Neutrophil (primary cell): ENCODE data around the gene ISY1.
"Not testable (repeated sequence)": the region's sequence is repeated elsewhere in the genome, so short reads cannot be mapped to it uniquely, and the experiment has no call there.

Source experiments
- H3K27ac ChIP-seq: fragments of 200-600 bp; sonication (generic); 2 replicates; pipeline ENCODE4 v1.5.1; 2016; ENCODE audit warnings: mild to moderate bottlenecking, moderate library complexity
- H3K27me3 ChIP-seq: fragments of 200-600 bp; sonication (generic); 2 replicates; pipeline ENCODE4 v1.6.0; 2016; ENCODE audit warnings: mild to moderate bottlenecking
- H3K36me3 ChIP-seq: fragments of 200-600 bp; sonication (generic); 2 replicates; pipeline ENCODE4 v1.5.1; 2017
- H3K4me1 ChIP-seq, 2 experiments: fragments of 200-600 bp in 1 of 2; sonication (generic) in 1 of 2; 1 replicate in 1 of 2; 2 replicates in 1 of 2; pipeline versions ENCODE4 v1.5.1 to v1.6.1; 2013 to 2016; ENCODE audit warnings: low read depth in 1 of 2, low read length in 1 of 2, mild to moderate bottlenecking in 1 of 2, moderate library complexity in 1 of 2; ENCODE audit not compliant: control insufficient read depth in 1 of 2, insufficient read depth in 1 of 2
- H3K4me3 ChIP-seq, 2 experiments: fragments of 200-600 bp in 1 of 2; sonication (generic) in 1 of 2; 1 replicate in 1 of 2; 2 replicates in 1 of 2; pipeline ENCODE4 v1.5.1; 2013 to 2016; ENCODE audit warnings: low read depth in 1 of 2, low read length in 1 of 2, mild to moderate bottlenecking in 1 of 2, moderate library complexity in 1 of 2
- H3K9me3 ChIP-seq: fragments of 200-600 bp; sonication (generic); 2 replicates; pipeline ENCODE4 v1.5.1; 2016
- TF ChIP-seq, protein P1 (sequence below): fragments of 200-600 bp; sonication (generic); IDR thresholded peaks from 2 replicates; pipeline ENCODE4 v1.5.1; 2016; ENCODE audit warnings: antibody characterized with exemption

The ISY1 gene

DNA sequence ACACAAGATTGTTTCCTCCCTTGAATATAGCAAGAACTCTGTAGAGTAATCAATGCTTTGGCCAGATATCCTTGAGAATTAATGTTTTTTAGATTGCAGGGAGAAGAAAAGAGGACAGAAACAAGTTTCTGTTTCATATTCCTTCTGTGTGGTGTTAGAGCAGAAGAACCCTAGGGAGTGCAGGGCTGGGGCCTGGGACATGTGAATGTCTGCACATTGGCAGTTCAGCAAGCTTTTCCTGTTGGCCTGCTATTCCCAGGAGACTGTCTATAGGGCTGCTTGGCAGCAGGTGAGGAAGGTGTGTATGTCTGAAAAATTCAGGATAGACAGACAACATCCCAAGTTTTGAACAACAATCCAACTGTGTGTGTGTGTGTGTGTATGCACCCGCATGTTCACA is 36.5 kb upstream of the ISY1 start:
- H3K27me3 ChIP-seq = no peaks in the 10 kb centered on the region
- TF ChIP-seq, protein P1, sequence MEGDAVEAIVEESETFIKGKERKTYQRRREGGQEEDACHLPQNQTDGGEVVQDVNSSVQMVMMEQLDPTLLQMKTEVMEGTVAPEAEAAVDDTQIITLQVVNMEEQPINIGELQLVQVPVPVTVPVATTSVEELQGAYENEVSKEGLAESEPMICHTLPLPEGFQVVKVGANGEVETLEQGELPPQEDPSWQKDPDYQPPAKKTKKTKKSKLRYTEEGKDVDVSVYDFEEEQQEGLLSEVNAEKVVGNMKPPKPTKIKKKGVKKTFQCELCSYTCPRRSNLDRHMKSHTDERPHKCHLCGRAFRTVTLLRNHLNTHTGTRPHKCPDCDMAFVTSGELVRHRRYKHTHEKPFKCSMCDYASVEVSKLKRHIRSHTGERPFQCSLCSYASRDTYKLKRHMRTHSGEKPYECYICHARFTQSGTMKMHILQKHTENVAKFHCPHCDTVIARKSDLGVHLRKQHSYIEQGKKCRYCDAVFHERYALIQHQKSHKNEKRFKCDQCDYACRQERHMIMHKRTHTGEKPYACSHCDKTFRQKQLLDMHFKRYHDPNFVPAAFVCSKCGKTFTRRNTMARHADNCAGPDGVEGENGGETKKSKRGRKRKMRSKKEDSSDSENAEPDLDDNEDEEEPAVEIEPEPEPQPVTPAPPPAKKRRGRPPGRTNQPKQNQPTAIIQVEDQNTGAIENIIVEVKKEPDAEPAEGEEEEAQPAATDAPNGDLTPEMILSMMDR = no peak
- no peaks in the 10 kb centered on the region for H3K9me3 ChIP-seq
- no peaks in the 10 kb centered on the region for H3K36me3 ChIP-seq
- H3K27ac ChIP-seq = peak overlapping the region; percentile 83
- no peak overlapping the region for H3K4me3 ChIP-seq
- H3K4me1 ChIP-seq = peaks cover 32 to 33% of the 10 kb centered on the region in 2 experiments

DNA sequence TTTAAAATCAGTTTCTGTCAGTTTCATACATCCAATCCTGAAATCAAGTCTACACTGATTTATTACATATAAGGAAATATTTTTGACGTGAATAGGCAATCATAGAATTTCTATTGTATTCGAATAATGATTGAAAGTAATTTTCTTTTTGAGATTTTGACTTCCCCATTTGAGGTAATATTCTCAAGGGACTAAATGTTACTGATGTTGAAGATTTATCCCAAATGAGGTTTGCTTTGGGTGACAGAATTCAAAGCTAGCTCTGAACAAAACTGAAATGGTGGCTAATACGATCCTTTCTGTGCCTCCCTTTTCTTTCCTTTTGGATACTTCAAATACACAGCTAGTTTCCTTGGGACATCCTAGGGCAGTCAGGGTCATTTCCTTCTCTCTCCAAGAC is 35.7 kb upstream of the ISY1 start:
- Histone ChIP-seq H3K27ac (peak overlapping the region; percentile 83), H3K36me3 (no peaks in the 10 kb centered on the region), H3K4me3 (no peak overlapping the region), H3K9me3 (no peaks in the 10 kb centered on the region), H3K4me1 (peaks cover 32 to 33% of the 10 kb centered on the region in 2 experiments), H3K27me3 (no peaks in the 10 kb centered on the region)
- TF ChIP-seq, protein P1 = no peak

DNA sequence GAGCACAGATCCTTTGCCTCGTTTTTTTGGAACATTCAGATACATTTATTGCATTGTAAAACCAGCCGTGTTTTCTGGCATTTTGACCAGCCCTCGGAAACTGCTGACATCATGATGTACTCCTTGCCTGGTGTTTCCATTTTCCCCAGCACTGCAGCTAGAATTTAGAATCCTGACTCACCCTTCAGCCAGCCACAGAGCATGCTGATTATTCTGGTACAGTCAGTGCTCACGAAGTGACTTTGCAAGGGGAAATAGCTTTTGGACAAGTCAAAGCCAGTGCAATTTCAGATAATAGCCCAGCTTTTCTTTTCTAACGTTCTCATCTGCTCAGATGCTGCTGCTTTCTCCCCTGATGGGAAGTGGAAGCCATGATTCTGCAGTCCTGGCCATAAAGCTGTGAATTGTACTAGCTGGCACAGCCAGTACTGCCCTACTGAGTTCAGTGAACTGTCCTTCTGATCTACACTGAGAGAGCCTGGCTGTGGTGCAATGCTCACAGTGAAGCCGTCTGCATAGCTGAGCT is 34.9 kb upstream of the ISY1 start:
- peak overlapping the region; percentile 83 for H3K27ac ChIP-seq

DNA sequence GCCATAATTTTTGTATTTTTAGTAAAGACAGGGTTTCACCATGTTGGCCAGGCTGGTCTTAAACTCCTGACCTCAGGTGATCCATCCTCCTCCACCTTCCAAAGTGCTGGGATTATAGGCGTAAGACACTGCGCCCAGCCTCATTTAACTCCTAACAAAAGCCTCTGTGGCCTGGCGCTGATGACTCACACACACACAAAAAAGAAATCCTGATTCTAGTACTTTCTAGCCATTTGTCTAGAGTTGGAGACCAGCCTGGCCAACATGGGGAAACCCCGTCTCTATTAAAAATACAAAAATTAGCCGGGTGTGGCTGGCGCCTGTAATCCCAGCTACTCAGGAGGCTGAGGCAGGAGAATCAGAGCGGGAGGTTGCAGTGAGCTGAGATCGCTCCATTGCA is 28.9 kb upstream of the ISY1 start:
- peaks cover 12 to 18% of the 10 kb centered on the region in 2 experiments for H3K4me1 ChIP-seq
- not testable (repeated sequence) for H3K9me3 ChIP-seq, H3K27ac ChIP-seq, H3K36me3 ChIP-seq, H3K4me3 ChIP-seq, H3K27me3 ChIP-seq

More for the DNA sequence above, 34.9 kb upstream of the ISY1 start:
- no peaks in the 10 kb centered on the region for H3K9me3 ChIP-seq
- TF ChIP-seq, protein P1 = no peak
- peaks cover 32 to 33% of the 10 kb centered on the region in 2 experiments for H3K4me1 ChIP-seq
- H3K36me3 ChIP-seq = no peaks in the 10 kb centered on the region
- no peaks in the 10 kb centered on the region for H3K27me3 ChIP-seq
- peak overlapping the region; percentile 12 to 19 for H3K4me3 ChIP-seq

DNA sequence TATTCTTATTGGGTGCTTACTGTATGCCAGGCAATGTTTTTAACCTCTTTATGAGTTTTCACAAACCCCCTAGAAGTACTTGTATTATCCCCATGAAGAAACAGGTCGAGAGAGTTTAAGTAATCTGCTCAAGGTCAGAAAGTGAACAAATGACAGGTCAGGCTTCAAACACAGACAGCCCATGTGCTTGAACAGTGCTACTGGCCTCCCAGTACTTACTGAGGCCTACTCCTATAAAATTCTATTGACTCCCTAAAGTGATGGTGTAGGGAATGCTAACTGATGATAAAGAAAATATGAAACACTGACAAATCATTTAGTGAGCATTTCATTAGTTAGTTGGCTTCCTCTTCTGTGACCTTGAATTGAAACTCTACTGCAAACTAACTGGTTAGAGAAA is 27.0 kb upstream of the ISY1 start:
- H3K36me3 ChIP-seq = no peaks in the 10 kb centered on the region
- peak overlapping the region; percentile 15 for H3K27ac ChIP-seq
- H3K27me3 ChIP-seq = no peaks in the 10 kb centered on the region
- H3K4me1 ChIP-seq = peaks cover 21 to 24% of the 10 kb centered on the region in 2 experiments
- no peak overlapping the region for H3K4me3 ChIP-seq
- TF ChIP-seq, protein P1 = no peak
- H3K9me3 ChIP-seq = no peaks in the 10 kb centered on the region

DNA sequence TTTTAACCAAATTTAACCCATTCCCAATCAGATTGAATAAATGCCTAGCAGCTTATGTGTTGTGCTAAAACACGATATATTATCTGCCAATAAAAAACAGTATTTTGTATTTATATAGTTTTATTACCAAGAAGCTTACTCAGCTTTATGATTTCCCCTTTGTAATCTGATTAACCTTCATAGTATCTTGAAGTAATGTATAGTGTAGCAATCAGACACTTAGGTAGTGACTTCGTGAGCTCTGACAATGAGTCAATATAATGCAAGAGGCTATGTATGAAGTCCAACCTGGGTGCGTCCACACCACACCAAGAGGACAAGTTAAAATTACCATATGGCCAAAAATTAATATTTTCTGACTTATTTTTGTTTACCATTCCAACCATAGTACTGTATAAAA is 24.9 kb upstream of the ISY1 start:
- H3K36me3 ChIP-seq = no peaks in the 10 kb centered on the region
- H3K27ac ChIP-seq = peak overlapping the region; percentile 98
- H3K4me3 ChIP-seq = no peak overlapping the region
- no peaks in the 10 kb centered on the region for H3K27me3 ChIP-seq
- peaks cover 35 to 44% of the 10 kb centered on the region in 2 experiments for H3K4me1 ChIP-seq
- no peaks in the 10 kb centered on the region for H3K9me3 ChIP-seq
- TF ChIP-seq, protein P1 = no peak

DNA sequence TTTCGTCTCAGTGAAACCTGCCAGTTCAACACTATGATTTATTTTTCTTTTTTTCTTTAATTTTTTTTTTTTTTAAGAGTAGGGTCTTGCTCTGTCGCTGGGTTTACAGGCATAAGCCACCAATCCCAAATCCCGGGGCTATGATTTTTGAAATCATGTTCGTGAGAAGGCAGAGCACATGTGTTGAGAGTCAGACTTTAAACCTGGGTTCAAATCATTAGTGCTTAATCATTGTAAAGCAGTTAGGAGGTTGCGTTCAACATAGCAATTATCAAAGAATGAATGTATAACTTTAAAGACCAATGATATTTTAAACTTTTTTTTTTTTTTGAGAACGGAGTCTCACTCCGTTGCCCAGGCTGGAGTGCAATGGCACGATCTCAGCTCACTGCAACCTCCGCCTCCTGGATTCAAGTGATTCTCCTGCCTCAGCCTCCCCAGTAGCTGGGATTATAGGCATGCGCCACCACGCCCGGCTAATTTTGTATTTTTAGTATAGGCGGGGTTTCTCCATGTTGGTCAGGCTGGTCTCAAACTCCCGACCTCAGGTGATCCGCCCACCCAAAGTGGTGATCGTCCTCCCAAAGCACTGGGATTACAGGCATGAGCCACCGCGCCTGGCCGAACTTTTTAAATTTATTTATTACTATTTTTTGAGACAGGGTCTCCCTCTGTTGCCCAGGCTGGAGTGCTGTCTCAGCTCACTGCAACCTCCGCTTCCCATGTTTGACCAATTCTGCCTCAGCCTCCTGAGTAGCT is 24.1 kb upstream of the ISY1 start:
- peaks cover 42 to 52% of the 10 kb centered on the region in 2 experiments for H3K4me1 ChIP-seq
- H3K27me3 ChIP-seq, H3K9me3 ChIP-seq, H3K36me3 ChIP-seq: not testable (repeated sequence)
- H3K4me3 ChIP-seq = peak overlapping the region; percentile 98 to 99
- H3K27ac ChIP-seq = peak overlapping the region; percentile 98
